ENCODE data around the gene MMP17. TPM values are rescaled to one million over a fixed set of nuclear protein-coding genes. Genes with fewer than 3 reads are reported as not detected.
A peak's percentile ranks its signal among the peaks of the same experiment; 100 is the strongest.

MMP17 gene
- total RNA-seq, 2 experiments from 2014 or later, result 0.17 to 0.27 TPM

- Mint-ChIP-seq H3K4me1 (ENCODE audit: low read depth) (peaks cover 6% of the 10 kb centered on the region), H3K27ac (no peak overlapping the region), H3K9me3 (no peaks in the 10 kb centered on the region), H3K36me3 (ENCODE audit: low read depth) (no peaks in the 10 kb centered on the region), H3K4me3 (no peak overlapping the region), H3K27me3 (peaks cover 19% of the 10 kb centered on the region)
- Histone ChIP-seq H3K9me3 (ENCODE audit: control insufficient read depth in 1 of 2, insufficient read depth in 1 of 2, low read length in 2 of 2) (peaks cover 0 to 3% of the 10 kb centered on the region in 2 experiments), H3K4me3 (ENCODE audit: low read length) (no peak overlapping the region), H3K4me1 (ENCODE audit: insufficient read depth, low read length) (peaks cover 4% of the 10 kb centered on the region), H3K27me3 (ENCODE audit: control insufficient read depth in 1 of 2, insufficient read depth in 2 of 2, low read length in 2 of 2) (peaks cover 6 to 8% of the 10 kb centered on the region in 2 experiments), H3K36me3 (ENCODE audit: insufficient read depth, low read length) (no peaks in the 10 kb centered on the region), H3K27ac (ENCODE audit: low read depth in 1 of 2, low read length in 2 of 2) (no peak overlapping the region)
- CTCF ChIA-PET, result interaction anchor here (0.7 kb wide), 1 partner anchor 731 kb away, joined by 4 read pairs; no protein-coding TSS in a partner anchor
- no peak for TF ChIP-seq CTCF (IDR thresholded peaks at IDR 0.05)
- intact Hi-C loops (cut with DNase I, micrococcal nuclease), result loop anchor here (5.0 to 10.0 kb wide), 3 partner anchors 109 to 731 kb away; partner anchors contain the start of gene EP400 (in 1 of the 2)
- no peak for ATAC-seq (ENCODE audit: poor library complexity)
- DNase-seq, result peak in 1 of 14 experiments; percentile 2
- POLR2A ChIA-PET, result interaction anchor here (0.6 kb wide), 1 partner anchor 94 kb away, joined by 3 read pairs; no protein-coding TSS in a partner anchor
These were observed 7.5 kb downstream of the MMP17 start for GRCh38 chr12:131835616-131836171.

GRCh38 chr12:131836193-131836592 lies 8.0 kb downstream of the MMP17 start:
- peak in 1 of 14 experiments; percentile 34 for DNase-seq
- Mint-ChIP-seq H3K36me3 (ENCODE audit: low read depth) (no peaks in the 10 kb centered on the region), H3K27ac (no peak overlapping the region), H3K4me1 (ENCODE audit: low read depth) (peaks cover under 1% of the 10 kb centered on the region), H3K4me3 (no peak overlapping the region), H3K9me3 (no peaks in the 10 kb centered on the region), H3K27me3 (peaks cover 14% of the 10 kb centered on the region)
- ChIA-PET CTCF (interaction anchor here (0.7 kb wide), 1 partner anchor 732 kb away, joined by 4 read pairs; no protein-coding TSS in a partner anchor), POLR2A (interaction anchor here (0.6 kb wide), 1 partner anchor 94 kb away, joined by 3 read pairs; no protein-coding TSS in a partner anchor)
- Histone ChIP-seq H3K27ac (ENCODE audit: low read depth in 1 of 2, low read length in 2 of 2) (no peak overlapping the region), H3K4me1 (ENCODE audit: insufficient read depth, low read length) (no peaks in the 10 kb centered on the region), H3K9me3 (ENCODE audit: control insufficient read depth in 1 of 2, insufficient read depth in 1 of 2, low read length in 2 of 2) (no peaks in the 10 kb centered on the region), H3K27me3 (ENCODE audit: control insufficient read depth in 1 of 2, insufficient read depth in 2 of 2, low read length in 2 of 2) (peaks cover under 1 to 4% of the 10 kb centered on the region in 2 experiments), H3K4me3 (ENCODE audit: low read length) (no peak overlapping the region), H3K36me3 (ENCODE audit: insufficient read depth, low read length) (no peaks in the 10 kb centered on the region)
- ATAC-seq (ENCODE audit: poor library complexity), result no peak
- peak; percentile 46 for TF ChIP-seq CTCF (IDR thresholded peaks at IDR 0.05)
- intact Hi-C loops (cut with DNase I, micrococcal nuclease), result loop anchor here (5.0 to 10.0 kb wide), 3 partner anchors 109 to 731 kb away; partner anchors contain the start of gene EP400 (in 1 of the 2)

GRCh38 chr12:131836714-131837397 lies 8.7 kb downstream of the MMP17 start:
- Histone ChIP-seq H3K36me3 (ENCODE audit: insufficient read depth, low read length) (no peaks in the 10 kb centered on the region), H3K27ac (ENCODE audit: low read depth in 1 of 2, low read length in 2 of 2) (no peak overlapping the region), H3K4me3 (ENCODE audit: low read length) (no peak overlapping the region), H3K9me3 (ENCODE audit: control insufficient read depth in 1 of 2, insufficient read depth in 1 of 2, low read length in 2 of 2) (no peaks in the 10 kb centered on the region), H3K4me1 (ENCODE audit: insufficient read depth, low read length) (no peaks in the 10 kb centered on the region), H3K27me3 (ENCODE audit: control insufficient read depth in 1 of 2, insufficient read depth in 2 of 2, low read length in 2 of 2) (no peaks in the 10 kb centered on the region)
- no peak for TF ChIP-seq CTCF (IDR thresholded peaks at IDR 0.05)
- ATAC-seq (ENCODE audit: poor library complexity), result no peak
- no peaks in the 10 kb centered on the region for H3K36me3 Mint-ChIP-seq (ENCODE audit: low read depth)
- no peaks in the 10 kb centered on the region for H3K4me1 Mint-ChIP-seq (ENCODE audit: low read depth)
- no peak overlapping the region for H3K4me3 Mint-ChIP-seq
- no peaks in the 10 kb centered on the region for H3K9me3 Mint-ChIP-seq
- DNase-seq, result peak in 1 of 14 experiments; percentile 4
- ChIA-PET POLR2A (no interaction called here), CTCF (no interaction called here)
- H3K27ac Mint-ChIP-seq, result no peak overlapping the region
- peaks cover 9% of the 10 kb centered on the region for H3K27me3 Mint-ChIP-seq
- intact Hi-C loops (cut with DNase I, micrococcal nuclease), result loop anchor here (5.0 to 10.0 kb wide), 3 partner anchors 108 to 732 kb away; partner anchors contain the start of gene EP400 (in 1 of the 2)
